Measurements from ENCODE around the gene SFXN5.

The SFXN5 gene

DNA sequence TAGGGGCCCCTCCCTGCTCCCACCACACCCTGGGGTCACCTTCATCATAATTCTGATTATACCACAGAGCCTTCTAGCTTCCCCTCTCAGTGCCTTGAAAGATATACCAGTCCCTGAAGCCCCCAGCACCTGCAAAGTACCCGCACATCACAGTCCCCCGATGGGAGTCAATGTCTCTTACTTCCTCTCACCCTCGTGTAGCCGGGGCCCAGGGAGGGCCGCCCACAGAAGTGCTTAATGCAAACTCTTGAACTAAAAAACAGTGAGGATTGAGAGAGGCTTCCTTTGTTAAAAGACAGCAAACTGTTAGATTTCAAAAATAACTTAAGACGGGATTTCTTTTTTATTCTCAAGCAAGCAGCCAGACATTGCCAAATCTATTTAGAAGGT lies 76.5 kb downstream of the SFXN5 start:
- TF ChIP-seq CTCF (IDR thresholded peaks at IDR 0.05; ENCODE audit: low read length, missing control alignments) = no peak
- H3K4me3 ChIP-seq (replicated peaks; ENCODE audit: low read depth, low read length) = no peak overlapping the region
- DNase-seq (ENCODE audit: low read depth) = no peak

GRCh38 chr2:72994282-72994990 lies 77.1 kb downstream of the SFXN5 start:
- DNase-seq (ENCODE audit: low read depth) = no peak
- no peak overlapping the region for H3K4me3 ChIP-seq (replicated peaks; ENCODE audit: low read depth, low read length)
- no peak for TF ChIP-seq CTCF (IDR thresholded peaks at IDR 0.05; ENCODE audit: low read length, missing control alignments)

- no peak for TF ChIP-seq CTCF (IDR thresholded peaks at IDR 0.05; ENCODE audit: low read length, missing control alignments)
- no peak for DNase-seq (ENCODE audit: low read depth)
Observed at GRCh38 chr2:72993933-72994280, 77.6 kb downstream of the SFXN5 start.

GRCh38 chr2:72993147-72993932 lies 78.2 kb downstream of the SFXN5 start:
- peak; percentile 67 for TF ChIP-seq CTCF (IDR thresholded peaks at IDR 0.05; ENCODE audit: low read length, missing control alignments)
- no peak overlapping the region for H3K4me3 ChIP-seq (replicated peaks; ENCODE audit: low read depth, low read length)
- DNase-seq (ENCODE audit: low read depth) = peak; percentile 49

More at GRCh38 chr2:72993933-72994280, 77.6 kb downstream of the SFXN5 start:
- H3K4me3 ChIP-seq (replicated peaks; ENCODE audit: low read depth, low read length) = no peak overlapping the region

GRCh38 chr2:72992734-72993102 lies 78.8 kb downstream of the SFXN5 start:
- no peak for DNase-seq (ENCODE audit: low read depth)
- H3K4me3 ChIP-seq (replicated peaks; ENCODE audit: low read depth, low read length) = no peak overlapping the region
- no peak for TF ChIP-seq CTCF (IDR thresholded peaks at IDR 0.05; ENCODE audit: low read length, missing control alignments)

DNA sequence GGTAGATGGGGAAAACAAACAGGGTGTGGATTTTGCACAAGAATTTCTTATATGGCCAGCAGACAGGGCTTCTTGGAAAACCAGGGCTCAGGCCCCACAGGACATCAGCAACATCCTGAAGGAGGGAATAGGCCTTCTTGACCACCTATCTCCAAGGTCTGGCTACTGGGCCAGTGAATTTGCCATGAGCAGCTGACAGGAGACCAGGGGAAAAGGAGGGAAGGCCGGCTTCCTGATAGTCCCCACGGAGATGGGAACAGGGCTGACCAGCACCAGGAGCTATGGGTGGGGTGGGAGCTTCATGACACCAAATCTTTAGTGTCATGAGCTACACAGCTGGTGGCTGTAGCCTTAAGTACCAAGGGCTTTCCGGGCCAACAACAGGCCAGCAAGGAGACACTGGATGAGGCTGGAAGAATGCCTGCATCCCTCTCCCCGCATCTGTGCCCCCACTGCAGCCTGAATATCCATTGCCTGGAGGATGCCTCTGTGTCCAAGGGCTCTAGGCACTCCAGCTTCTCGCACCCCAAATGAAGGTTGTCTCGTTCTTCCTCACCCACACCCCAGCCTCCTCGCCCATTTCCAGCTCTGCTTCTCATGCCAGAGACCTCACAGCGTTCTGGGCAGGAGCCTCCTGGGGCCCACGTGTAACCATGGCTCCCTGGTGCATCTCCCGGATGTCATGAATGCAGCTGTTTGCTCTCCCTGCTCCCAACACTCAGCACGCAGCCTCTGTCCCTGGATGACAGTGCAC lies 79.4 kb downstream of the SFXN5 start:
- no peak for DNase-seq (ENCODE audit: low read depth)
- TF ChIP-seq CTCF (IDR thresholded peaks at IDR 0.05; ENCODE audit: low read length, missing control alignments) = no peak
- H3K4me3 ChIP-seq (replicated peaks; ENCODE audit: low read depth, low read length) = no peak overlapping the region
